T-cell (primary cell): ENCODE results near the gene POLR1D. TPM values are rescaled to one million over a fixed set of nuclear protein-coding genes. Genes with fewer than 3 reads are reported as not detected.

ENCODE experiments used
- ATAC-seq, 4 experiments: fragments of 200-7000 bp in 3 of 4; fragments of 150-1000 bp in 1 of 4; cut with Tn5 transposase; replicated peaks in 1 of 4; 1 replicate in 3 of 4; 2 replicates in 1 of 4; pipeline ENCODE4 v1.10.0; 2021; ENCODE audit warnings: moderate library complexity in 3 of 4, mild to moderate bottlenecking in 2 of 4, moderate number of reproducible peaks in 1 of 4
- CTCF ChIA-PET, 2 donors: fragments of 300-600 bp; sonication (Branson Sonifier 250); formaldehyde crosslinking; loops; one replicate each; lab custom pipeline; 2022; ENCODE audit warnings: antibody characterized with exemption in 2 of 2; lab: Charles Lee
- POLR2A ChIA-PET, 2 donors: fragments of 300-600 bp; sonication (Branson Sonifier 250); formaldehyde crosslinking; loops; one replicate each; lab custom pipeline; 2022; ENCODE audit warnings: antibody characterized with exemption in 2 of 2; lab: Charles Lee
- DNase-seq, 35 experiments: peaks; one replicate each; pipeline versions ENCODE4 v3.0.0 to v3.0.0-alpha.2; 2013 to 2023
- H3K27ac ChIP-seq: one replicate; pipeline ENCODE4 v1.5.1; 2013; ENCODE audit warnings: low read length
- H3K27me3 ChIP-seq, 2 experiments: replicated peaks in 1 of 2; 1 replicate in 1 of 2; 2 replicates in 1 of 2; pipeline versions ENCODE4 v1.6.1 to v1.7.0; 2013; ENCODE audit warnings: low read length in 1 of 2, mixed read lengths in 1 of 2; ENCODE audit not compliant: control insufficient read depth in 2 of 2, insufficient read depth in 2 of 2; ENCODE audit errors: extremely low read depth in 1 of 2
- H3K36me3 ChIP-seq, 2 donors: 1 replicate in 1 of 2; 2 replicates in 1 of 2; pipeline versions ENCODE4 v1.6.1 to v1.7.0; 2013; ENCODE audit warnings: low read length in 1 of 2; ENCODE audit not compliant: control insufficient read depth in 2 of 2, insufficient read depth in 1 of 2; ENCODE audit errors: extremely low read depth in 1 of 2
- H3K4me1 ChIP-seq, 2 experiments: 1 replicate in 1 of 2; 2 replicates in 1 of 2; pipeline versions ENCODE4 v1.6.1 to v1.7.0; 2013; ENCODE audit warnings: low read length in 2 of 2, mixed read lengths in 1 of 2; ENCODE audit not compliant: insufficient read depth in 2 of 2, control insufficient read depth in 1 of 2; ENCODE audit errors: extremely low read depth in 1 of 2
- H3K4me3 ChIP-seq, 2 donors: 1 replicate in 1 of 2; 2 replicates in 1 of 2; pipeline versions ENCODE4 v1.5.1 to v1.7.0; 2013; ENCODE audit warnings: mild to moderate bottlenecking in 2 of 2, low read length in 1 of 2, moderate library complexity in 1 of 2; ENCODE audit not compliant: control insufficient read depth in 1 of 2; ENCODE audit errors: extremely low read depth in 1 of 2
- H3K9me3 ChIP-seq: 2 replicates; pipeline ENCODE4 v1.7.0; 2013
- H3K27ac Mint-ChIP-seq, 2 donors: one replicate each; pipeline ENCODE4 v1.8.0; 2020 to 2021; ENCODE audit warnings: mild to moderate bottlenecking in 2 of 2, mixed read lengths in 2 of 2
- H3K27me3 Mint-ChIP-seq, 2 donors: one replicate each; pipeline ENCODE4 v1.8.0; 2021 to 2022; ENCODE audit warnings: mixed read lengths in 2 of 2
- H3K36me3 Mint-ChIP-seq: one replicate; pipeline ENCODE4 v1.8.0; 2021; ENCODE audit warnings: mixed read lengths
- H3K4me1 Mint-ChIP-seq, 3 donors: one replicate each; pipeline ENCODE4 v1.8.0; 2020 to 2022; ENCODE audit warnings: mixed read lengths in 3 of 3, mild to moderate bottlenecking in 1 of 3
- H3K4me3 Mint-ChIP-seq, 3 donors: one replicate each; pipeline ENCODE4 v1.8.0; 2020 to 2022; ENCODE audit warnings: mild to moderate bottlenecking in 3 of 3, mixed read lengths in 3 of 3, moderate library complexity in 3 of 3
- H3K9me3 Mint-ChIP-seq, 3 donors: one replicate each; pipeline ENCODE4 v1.8.0; 2020 to 2022; ENCODE audit warnings: mixed read lengths in 3 of 3
- WGBS: methylation state at CpG from one replicate; pipeline ENCODE4 v1.1.5; 2013; ENCODE audit warnings: missing lambda C conversion rate; ENCODE audit not compliant: insufficient coverage; 5-methylcytosine and 5-hydroxymethylcytosine counted together
- total RNA-seq, 35 experiments: library from RNA in 6 of 35; stranded (reverse) in 6 of 35; fragments of 120-200 nt in 1 of 35; gene quantifications; one replicate each; pipeline versions ENCODE4 v1.2.1 to v1.2.4 and lab custom pipeline; 2013 to 2026

Gene POLR1D
- total RNA-seq, 5 donors from 2014 or later (not counting 1 experiment from before 2014, with no cell fraction given), result 136 to 167 (median 139) TPM

DNA sequence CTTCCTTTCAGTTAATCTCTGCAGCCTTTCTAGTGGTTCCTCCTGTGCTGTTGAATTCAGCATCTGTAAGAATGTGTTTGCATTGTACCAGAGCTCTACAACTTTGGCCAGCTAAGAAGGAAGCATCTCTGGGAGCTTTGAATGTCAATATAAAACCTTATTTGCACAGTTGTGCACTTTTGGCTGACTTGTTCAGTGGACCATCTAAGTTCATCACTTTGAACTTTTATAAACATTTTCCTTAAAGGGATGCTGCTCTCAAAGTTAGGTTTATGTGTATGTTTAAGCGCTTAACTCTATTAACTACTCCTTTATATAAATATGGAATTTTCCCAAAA, 15.6 kb downstream of the POLR1D start:
- Histone ChIP-seq H3K36me3 (peaks cover 5 to 8% of the 10 kb centered on the region in 2 donors), H3K27ac (no peak overlapping the region), H3K4me3 (no peak overlapping the region), H3K4me1 (peaks cover 0 to 3% of the 10 kb centered on the region in 2 experiments), H3K9me3 (no peaks in the 10 kb centered on the region), H3K27me3 (no peaks in the 10 kb centered on the region)
- Mint-ChIP-seq H3K4me1 (peaks cover 68 to 77% (median 70%) of the 10 kb centered on the region in 3 donors), H3K27ac (no peak overlapping the region), H3K27me3 (no peaks in the 10 kb centered on the region), H3K4me3 (no peak overlapping the region), H3K36me3 (peaks cover 16% of the 10 kb centered on the region), H3K9me3 (no peaks in the 10 kb centered on the region)
- DNase-seq (no peak), ATAC-seq (no peak)
- no CpG with 5 or more reads among the region's 1 CpG for WGBS
- POLR2A ChIA-PET, result interaction anchor here in 1 of 2 donors (0.9 kb wide), 1 partner anchor 15 kb away, joined by 4 read pairs; the partner anchor contains the start of gene POLR1D
- CTCF ChIA-PET, result no interaction called here

- no peaks in the 10 kb centered on the region for H3K27me3 Mint-ChIP-seq
- H3K4me1 Mint-ChIP-seq, result peaks cover 68 to 76% (median 69%) of the 10 kb centered on the region in 3 donors
- Histone ChIP-seq H3K27ac (no peak overlapping the region), H3K4me3 (no peak overlapping the region), H3K36me3 (peaks cover under 1 to 5% of the 10 kb centered on the region in 2 donors), H3K27me3 (no peaks in the 10 kb centered on the region), H3K4me1 (peaks cover 0 to 3% of the 10 kb centered on the region in 2 experiments), H3K9me3 (no peaks in the 10 kb centered on the region)
- H3K36me3 Mint-ChIP-seq, result peaks cover 11% of the 10 kb centered on the region
- no peaks in the 10 kb centered on the region for H3K9me3 Mint-ChIP-seq
- POLR2A ChIA-PET, result no interaction called here
- ATAC-seq (no peak), DNase-seq (no peak)
- H3K4me3 Mint-ChIP-seq, result no peak overlapping the region
- no peak overlapping the region for H3K27ac Mint-ChIP-seq
- CTCF ChIA-PET, result no interaction called here
- WGBS, result no CpG with 5 or more reads among the region's 1 CpG
Measured at GRCh38 chr13:27638001-27638400, 16.3 kb downstream of the POLR1D start.

GRCh38 chr13:27638521-27638920, 16.8 kb downstream of the POLR1D start:
- Histone ChIP-seq H3K4me1 (peaks cover 0 to 3% of the 10 kb centered on the region in 2 experiments), H3K27ac (no peak overlapping the region), H3K9me3 (no peaks in the 10 kb centered on the region), H3K27me3 (no peaks in the 10 kb centered on the region), H3K4me3 (no peak overlapping the region), H3K36me3 (peaks cover 0 to 5% of the 10 kb centered on the region in 2 donors)
- H3K4me3 Mint-ChIP-seq, result no peak overlapping the region
- peaks cover 71 to 75% (median 74%) of the 10 kb centered on the region in 3 donors for H3K4me1 Mint-ChIP-seq
- DNase-seq (no peak), ATAC-seq (no peak)
- peaks cover 10% of the 10 kb centered on the region for H3K36me3 Mint-ChIP-seq
- CTCF ChIA-PET, result interaction anchor here in 1 of 2 donors (0.6 kb wide), 1 partner anchor 275 kb away, joined by 5 read pairs; no protein-coding TSS in a partner anchor
- no peak overlapping the region for H3K27ac Mint-ChIP-seq
- POLR2A ChIA-PET, result interaction anchor here in 1 of 2 donors (0.7 kb wide), 1 partner anchor 32 kb away, joined by 4 read pairs; no protein-coding TSS in a partner anchor
- H3K27me3 Mint-ChIP-seq, result no peaks in the 10 kb centered on the region
- 90% methylated on average over 1 of the region's 2 CpGs for WGBS
- no peaks in the 10 kb centered on the region for H3K9me3 Mint-ChIP-seq

GRCh38 chr13:27639186-27639585, 17.5 kb downstream of the POLR1D start:
- H3K36me3 ChIP-seq, result peaks cover 0 to 4% of the 10 kb centered on the region in 2 donors
- no peaks in the 10 kb centered on the region for H3K27me3 ChIP-seq
- Mint-ChIP-seq H3K9me3 (no peaks in the 10 kb centered on the region), H3K36me3 (peaks cover 8% of the 10 kb centered on the region), H3K27me3 (no peaks in the 10 kb centered on the region), H3K27ac (no peak overlapping the region), H3K4me1 (peaks cover 74 to 78% (median 75%) of the 10 kb centered on the region in 3 donors), H3K4me3 (no peak overlapping the region)
- H3K9me3 ChIP-seq, result no peaks in the 10 kb centered on the region
- no peak overlapping the region for H3K27ac ChIP-seq
- DNase-seq (no peak), ATAC-seq (no peak)
- CTCF ChIA-PET, result interaction anchor here in 1 of 2 donors (0.6 to 0.9 kb wide), 2 partner anchors 20 to 276 kb away, joined by 3 to 5 read pairs; no protein-coding TSS in a partner anchor
- POLR2A ChIA-PET, result interaction anchor here in 1 of 2 donors (0.7 kb wide), 1 partner anchor 33 kb away, joined by 4 read pairs; no protein-coding TSS in a partner anchor
- no peak overlapping the region for H3K4me3 ChIP-seq
- peaks cover 0 to 3% of the 10 kb centered on the region in 2 experiments for H3K4me1 ChIP-seq

GRCh38 chr13:27641711-27642502, 20.2 kb downstream of the POLR1D start:
- no peak overlapping the region for H3K4me3 Mint-ChIP-seq
- no peak overlapping the region for H3K27ac Mint-ChIP-seq
- POLR2A ChIA-PET, result interaction anchor here in 1 of 2 donors (0.5 kb wide), 1 partner anchor 303 kb away, joined by 13 read pairs; no protein-coding TSS in a partner anchor

GRCh38 chr13:27643334-27644132, 21.8 kb downstream of the POLR1D start:
- no peak overlapping the region for H3K4me3 Mint-ChIP-seq
- Histone ChIP-seq H3K36me3 (peaks cover 0 to 6% of the 10 kb centered on the region in 2 donors), H3K4me3 (no peak overlapping the region), H3K27me3 (no peaks in the 10 kb centered on the region), H3K9me3 (no peaks in the 10 kb centered on the region), H3K4me1 (no peaks in the 10 kb centered on the region), H3K27ac (no peak overlapping the region)
- ATAC-seq, result no peak
- no peak overlapping the region for H3K27ac Mint-ChIP-seq
- H3K4me1 Mint-ChIP-seq, result peaks cover 50 to 63% (median 51%) of the 10 kb centered on the region in 3 donors
- no peak for DNase-seq
- no peaks in the 10 kb centered on the region for H3K27me3 Mint-ChIP-seq
- POLR2A ChIA-PET, result no interaction called here
- CTCF ChIA-PET, result interaction anchor here (0.7 to 1.1 kb wide), 3 partner anchors 37 to 183 kb away, joined by 3 to 4 read pairs (median 3); no protein-coding TSS in a partner anchor
- H3K9me3 Mint-ChIP-seq, result no peaks in the 10 kb centered on the region
- peaks cover 25% of the 10 kb centered on the region for H3K36me3 Mint-ChIP-seq
- 67% methylated on average over 1 of the region's 5 CpGs for WGBS

More at GRCh38 chr13:27641711-27642502, 20.2 kb downstream of the POLR1D start:
- no peaks in the 10 kb centered on the region for H3K9me3 Mint-ChIP-seq
- no peaks in the 10 kb centered on the region for H3K27me3 Mint-ChIP-seq
- no peaks in the 10 kb centered on the region for H3K36me3 ChIP-seq
- peaks cover 61 to 73% (median 61%) of the 10 kb centered on the region in 3 donors for H3K4me1 Mint-ChIP-seq
- ATAC-seq (no peak), DNase-seq (no peak)
- no peak overlapping the region for H3K27ac ChIP-seq
- H3K36me3 Mint-ChIP-seq, result peaks cover 23% of the 10 kb centered on the region
- WGBS, result 81% methylated on average over 3 of the region's 4 CpGs
- H3K4me1 ChIP-seq, result no peaks in the 10 kb centered on the region
- H3K9me3 ChIP-seq, result no peaks in the 10 kb centered on the region
- CTCF ChIA-PET, result no interaction called here
- H3K4me3 ChIP-seq, result no peak overlapping the region
- no peaks in the 10 kb centered on the region for H3K27me3 ChIP-seq
